ENCODE results near the gene DTNA.
A peak's percentile ranks its signal among the peaks of the same experiment; 100 is the strongest.
"Not testable (repeated sequence)": the region's sequence is repeated elsewhere in the genome, so short reads cannot be mapped to it uniquely, and the experiment has no call there.

DTNA gene

DNA sequence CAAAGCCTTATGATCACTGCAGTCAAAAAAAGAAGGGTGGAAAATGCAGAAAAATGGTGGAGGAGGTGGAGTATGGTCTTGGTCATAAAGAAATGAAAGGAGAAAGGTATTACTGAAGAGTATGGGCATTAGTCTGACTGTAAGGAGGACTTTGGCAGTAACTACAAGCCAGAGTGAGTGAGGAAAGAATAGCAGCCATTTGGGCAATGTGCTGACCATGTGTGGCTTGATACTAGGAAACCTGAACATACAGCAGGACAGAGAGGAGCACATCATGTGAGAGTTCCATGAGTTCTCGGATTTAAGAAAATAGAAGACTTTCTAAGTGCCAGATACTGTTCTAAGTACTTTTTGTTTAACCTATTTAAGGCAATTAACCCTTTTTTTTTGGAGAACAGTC is 8.5 kb downstream of the DTNA start:
- H3K4me3 ChIP-seq (ENCODE audit: control insufficient read depth, low read depth, low read length), result no peak overlapping the region
- TF ChIP-seq, protein P1, sequence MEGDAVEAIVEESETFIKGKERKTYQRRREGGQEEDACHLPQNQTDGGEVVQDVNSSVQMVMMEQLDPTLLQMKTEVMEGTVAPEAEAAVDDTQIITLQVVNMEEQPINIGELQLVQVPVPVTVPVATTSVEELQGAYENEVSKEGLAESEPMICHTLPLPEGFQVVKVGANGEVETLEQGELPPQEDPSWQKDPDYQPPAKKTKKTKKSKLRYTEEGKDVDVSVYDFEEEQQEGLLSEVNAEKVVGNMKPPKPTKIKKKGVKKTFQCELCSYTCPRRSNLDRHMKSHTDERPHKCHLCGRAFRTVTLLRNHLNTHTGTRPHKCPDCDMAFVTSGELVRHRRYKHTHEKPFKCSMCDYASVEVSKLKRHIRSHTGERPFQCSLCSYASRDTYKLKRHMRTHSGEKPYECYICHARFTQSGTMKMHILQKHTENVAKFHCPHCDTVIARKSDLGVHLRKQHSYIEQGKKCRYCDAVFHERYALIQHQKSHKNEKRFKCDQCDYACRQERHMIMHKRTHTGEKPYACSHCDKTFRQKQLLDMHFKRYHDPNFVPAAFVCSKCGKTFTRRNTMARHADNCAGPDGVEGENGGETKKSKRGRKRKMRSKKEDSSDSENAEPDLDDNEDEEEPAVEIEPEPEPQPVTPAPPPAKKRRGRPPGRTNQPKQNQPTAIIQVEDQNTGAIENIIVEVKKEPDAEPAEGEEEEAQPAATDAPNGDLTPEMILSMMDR (IDR thresholded peaks at IDR 0.05; ENCODE audit: control insufficient read depth, insufficient read depth, low read depth, low read length, missing control alignments), result no peak
- DNase-seq (ENCODE audit: low read depth), result no peak

DNA sequence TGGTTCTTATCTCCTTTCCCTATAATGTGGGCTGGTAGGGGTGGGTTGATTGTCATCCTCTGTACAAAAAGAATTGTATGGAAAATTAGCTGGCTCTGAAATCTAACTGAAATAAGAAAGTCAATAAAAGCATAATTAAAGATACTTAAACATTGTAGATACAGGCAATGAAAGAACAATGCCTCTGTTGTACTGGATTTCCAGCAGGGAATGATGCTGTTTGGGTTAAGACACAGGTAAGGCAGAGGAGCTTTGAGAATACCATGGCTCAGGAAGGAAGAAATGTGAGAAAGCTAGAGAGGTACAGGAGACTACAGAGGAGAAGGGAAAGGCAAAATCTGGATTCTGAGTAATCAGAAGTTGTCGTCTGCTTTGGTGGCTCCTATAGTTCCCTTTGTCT is 10.1 kb downstream of the DTNA start:
- TF ChIP-seq, protein P1 (IDR thresholded peaks at IDR 0.05; ENCODE audit: control insufficient read depth, insufficient read depth, low read depth, low read length, missing control alignments), result no peak
- no peak for DNase-seq (ENCODE audit: low read depth)
- H3K4me3 ChIP-seq (ENCODE audit: control insufficient read depth, low read depth, low read length), result no peak overlapping the region

DNA sequence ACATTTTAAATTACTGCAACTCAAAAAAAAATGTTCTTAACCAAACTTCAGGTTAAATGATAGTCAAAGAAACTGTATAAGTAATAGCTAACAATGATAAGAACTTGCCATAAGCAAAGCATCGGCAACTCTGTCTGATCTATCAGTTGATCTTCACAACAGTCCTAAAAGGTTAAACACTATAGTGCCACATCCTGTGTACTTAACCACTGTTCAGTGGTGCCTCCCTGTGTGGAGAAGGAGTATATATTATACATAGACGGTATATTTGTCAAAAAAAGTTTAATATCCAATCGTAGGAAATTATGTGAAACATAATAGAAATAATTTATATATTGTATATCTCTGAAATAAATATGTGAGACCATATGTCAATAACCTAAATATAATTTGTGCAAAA is 13.0 kb downstream of the DTNA start:
- DNase-seq (ENCODE audit: low read depth), result no peak
- TF ChIP-seq, protein P1 (IDR thresholded peaks at IDR 0.05; ENCODE audit: control insufficient read depth, insufficient read depth, low read depth, low read length, missing control alignments), result no peak
- H3K4me3 ChIP-seq (ENCODE audit: control insufficient read depth, low read depth, low read length), result no peak overlapping the region

DNA sequence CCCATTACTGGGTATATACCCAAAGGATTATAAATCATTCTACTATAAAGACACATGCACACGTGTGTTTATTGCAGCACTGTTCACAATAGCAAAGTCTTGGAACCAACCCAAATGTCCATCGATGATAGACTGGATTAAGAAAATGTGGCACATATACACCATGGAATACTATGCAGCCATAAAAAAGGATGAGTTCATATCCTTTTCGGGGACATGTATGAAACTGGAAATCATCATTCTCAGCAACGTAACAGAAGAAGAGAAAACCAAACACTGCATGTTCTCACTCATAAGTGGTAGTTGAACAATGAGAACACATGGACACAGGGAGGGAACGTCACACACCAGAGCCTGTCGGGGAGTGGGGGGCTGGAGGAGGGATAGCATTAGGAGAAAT is 15.6 kb downstream of the DTNA start:
- DNase-seq (ENCODE audit: low read depth); H3K4me3 ChIP-seq (ENCODE audit: control insufficient read depth, low read depth, low read length): not testable (repeated sequence)

DNA sequence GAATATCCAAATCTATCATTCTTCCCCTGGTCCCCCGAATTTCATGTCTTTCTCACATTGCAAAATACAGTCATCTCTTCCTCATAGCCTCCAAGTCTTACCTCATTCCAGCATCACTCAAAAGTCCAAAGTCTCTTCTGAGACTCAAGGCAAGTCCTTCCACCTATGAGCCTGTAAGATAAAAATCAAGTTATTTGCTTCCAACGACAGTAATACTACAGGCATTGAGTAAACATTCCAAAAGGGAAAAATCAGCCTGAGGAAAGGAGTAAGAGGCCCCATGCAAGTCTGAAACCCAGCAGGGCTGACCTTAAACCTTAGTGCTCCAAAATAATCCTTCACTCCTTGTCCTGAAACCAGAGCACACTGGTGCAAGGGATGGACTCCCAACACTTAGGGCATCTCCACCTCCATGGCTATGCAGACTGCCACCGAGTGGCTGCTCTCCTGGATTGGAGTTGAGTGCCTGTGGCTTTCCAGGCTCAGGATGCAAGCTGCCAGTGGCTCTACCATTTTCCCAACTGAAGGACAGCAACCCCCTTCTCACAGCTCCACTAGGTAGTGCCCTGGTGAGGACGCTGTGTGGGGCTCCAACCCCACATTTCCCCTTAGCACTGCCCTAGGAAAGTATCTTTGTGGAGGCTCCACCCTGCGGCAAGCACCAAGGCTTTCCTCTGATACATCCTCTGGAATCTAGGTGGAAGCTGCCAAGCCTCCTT is 16.3 kb downstream of the DTNA start:
- no peak for DNase-seq (ENCODE audit: low read depth)
- no peak overlapping the region for H3K4me3 ChIP-seq (ENCODE audit: control insufficient read depth, low read depth, low read length)
- TF ChIP-seq, protein P1 (IDR thresholded peaks at IDR 0.05; ENCODE audit: control insufficient read depth, insufficient read depth, low read depth, low read length, missing control alignments), result no peak

DNA sequence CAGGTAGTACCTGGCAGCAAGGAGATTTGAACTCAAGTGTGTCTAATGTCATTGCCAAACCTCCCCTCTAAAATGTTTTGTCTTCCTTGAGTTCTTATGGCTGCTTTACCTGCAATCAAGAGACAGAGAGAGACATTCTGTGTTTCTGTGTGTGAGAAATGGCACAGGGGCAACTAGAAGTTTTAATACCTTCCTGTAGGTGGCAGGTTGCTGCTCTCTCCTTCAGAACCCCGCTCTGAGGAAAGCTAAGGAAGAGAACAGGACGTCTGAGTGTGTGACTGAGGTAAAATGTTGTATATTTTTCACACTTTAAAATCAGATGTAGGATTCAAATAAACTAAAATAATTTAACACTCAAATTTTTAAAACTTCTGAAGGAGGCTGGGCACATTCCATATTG is 19.2 kb downstream of the DTNA start:
- no peak for DNase-seq (ENCODE audit: low read depth)
- no peak overlapping the region for H3K4me3 ChIP-seq (ENCODE audit: control insufficient read depth, low read depth, low read length)
- TF ChIP-seq, protein P1 (IDR thresholded peaks at IDR 0.05; ENCODE audit: control insufficient read depth, insufficient read depth, low read depth, low read length, missing control alignments), result peak; percentile 62

DNA sequence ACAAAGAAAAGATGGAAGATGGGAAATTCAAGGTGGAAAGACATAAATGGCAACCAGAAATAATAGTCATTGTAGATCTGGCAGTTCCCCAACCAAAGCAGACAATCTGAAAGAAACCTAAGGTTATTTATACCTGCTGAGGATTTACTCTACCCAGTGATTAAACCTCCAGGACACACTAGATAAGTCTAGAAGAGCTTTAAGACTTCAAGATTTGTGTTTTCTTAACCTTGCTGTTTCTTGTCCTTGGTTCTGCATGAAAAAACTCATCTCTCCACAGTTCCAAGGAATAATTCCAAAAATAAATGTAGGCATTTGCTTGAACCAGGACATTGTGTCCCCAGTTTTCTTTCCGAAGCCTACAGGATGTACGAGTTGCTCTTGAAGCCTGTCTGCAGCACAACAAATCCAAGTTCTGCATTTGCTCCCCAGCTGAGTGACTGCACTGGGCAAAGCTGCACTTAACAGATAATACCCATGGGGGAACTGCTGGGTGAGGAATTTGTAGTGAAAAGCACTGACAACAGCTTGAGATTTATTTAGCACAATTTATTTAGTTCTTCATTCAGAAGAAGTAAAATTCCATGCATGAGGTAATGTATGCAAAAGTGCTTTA is 19.8 kb downstream of the DTNA start:
- no peak overlapping the region for H3K4me3 ChIP-seq (ENCODE audit: control insufficient read depth, low read depth, low read length)
- TF ChIP-seq, protein P1 (IDR thresholded peaks at IDR 0.05; ENCODE audit: control insufficient read depth, insufficient read depth, low read depth, low read length, missing control alignments), result no peak
- DNase-seq (ENCODE audit: low read depth), result no peak
